NCI-H128 (cell line): ENCODE data around the gene SETD2.
"Not testable (repeated sequence)": the region's sequence is repeated elsewhere in the genome, so short reads cannot be mapped to it uniquely, and the experiment has no call there.

ENCODE experiments used
- DNase-seq: peaks from one replicate; lab custom pipeline; 2025; ENCODE audit not compliant: unreplicated experiment; lab: John Stamatoyannopoulos, UW

SETD2 gene

GRCh38 chr3:47156396-47156795 is 7.5 kb downstream of the SETD2 start:
- no peak for DNase-seq

GRCh38 chr3:47152578-47152977 is 11.3 kb downstream of the SETD2 start:
- DNase-seq: no peak

- DNase-seq: no peak
Measured at GRCh38 chr3:47151836-47152235, 12.1 kb downstream of the SETD2 start.

GRCh38 chr3:47149339-47149933 is 14.5 kb downstream of the SETD2 start:
- DNase-seq: no peak

GRCh38 chr3:47145272-47145671 is 18.6 kb downstream of the SETD2 start:
- no peak for DNase-seq

- no peak for DNase-seq
Measured at GRCh38 chr3:47143068-47143467, 20.8 kb downstream of the SETD2 start.

- DNase-seq: not testable (repeated sequence)
Measured at GRCh38 chr3:47142536-47142935, 21.4 kb downstream of the SETD2 start.

- DNase-seq: not testable (repeated sequence)
Measured at GRCh38 chr3:47140973-47141461, 22.9 kb downstream of the SETD2 start.

GRCh38 chr3:47140553-47140952 is 23.4 kb downstream of the SETD2 start:
- DNase-seq: not testable (repeated sequence)

- no peak for DNase-seq
Measured at GRCh38 chr3:47134311-47134710, 29.6 kb downstream of the SETD2 start.

- no peak for DNase-seq
Measured at GRCh38 chr3:47133641-47134040, 30.3 kb downstream of the SETD2 start.

GRCh38 chr3:47130557-47130956 is 33.4 kb downstream of the SETD2 start:
- DNase-seq: no peak

GRCh38 chr3:47128137-47128536 is 35.8 kb downstream of the SETD2 start:
- DNase-seq: no peak

GRCh38 chr3:47123857-47124256 is 40.1 kb downstream of the SETD2 start:
- DNase-seq: no peak

- DNase-seq: no peak
Measured at GRCh38 chr3:47121409-47121808, 42.5 kb downstream of the SETD2 start.

GRCh38 chr3:47120138-47120537 is 43.8 kb downstream of the SETD2 start:
- no peak for DNase-seq

GRCh38 chr3:47119387-47119786 is 44.5 kb downstream of the SETD2 start:
- DNase-seq: not testable (repeated sequence)

- DNase-seq: no peak
Measured at GRCh38 chr3:47117807-47118364, 46.0 kb downstream of the SETD2 start.

GRCh38 chr3:47115524-47115923 is 48.4 kb downstream of the SETD2 start:
- DNase-seq: not testable (repeated sequence)

GRCh38 chr3:47113669-47114365 is 50.1 kb downstream of the SETD2 start:
- DNase-seq: no peak

- no peak for DNase-seq
Measured at GRCh38 chr3:47112997-47113396, 50.9 kb downstream of the SETD2 start.

- DNase-seq: no peak
Measured at GRCh38 chr3:47109393-47109792, 54.5 kb downstream of the SETD2 start.
